GM21390 (cell line): Measurements from ENCODE around the gene MGST3.
"Not testable (repeated sequence)": the region's sequence is repeated elsewhere in the genome, so short reads cannot be mapped to it uniquely, and the experiment has no call there.

Experiments
- ATAC-seq: cut with Tn5 transposase; IDR thresholded peaks from one replicate; pipeline ENCODE4 v1.9.1; 2021; ENCODE audit not compliant: unreplicated experiment

The MGST3 gene

GRCh38 chr1:165630629-165631341 lies at the start of gene MGST3:
Gene MGST3, plus strand, starts transcription at chr1:165631234. Its CDS starts 18,614 bp downstream, at chr1:165649848.
- ATAC-seq, result peak; percentile 83

- ATAC-seq, result no peak
Observed at GRCh38 chr1:165581926-165582325, 49.1 kb upstream of the MGST3 start.

- no peak for ATAC-seq
Observed at GRCh38 chr1:165586398-165586797, 44.6 kb upstream of the MGST3 start.

- not testable (repeated sequence) for ATAC-seq
Observed at GRCh38 chr1:165591391-165591790, 39.6 kb upstream of the MGST3 start.

- no peak for ATAC-seq
Observed at GRCh38 chr1:165592945-165593823, 37.9 kb upstream of the MGST3 start.

- no peak for ATAC-seq
Observed at GRCh38 chr1:165595246-165595938, 35.6 kb upstream of the MGST3 start.

- peak; percentile 96 for ATAC-seq
Observed at GRCh38 chr1:165597883-165598675, 33.0 kb upstream of the MGST3 start.

GRCh38 chr1:165598676-165599059 lies 32.4 kb upstream of the MGST3 start:
- no peak for ATAC-seq

GRCh38 chr1:165600793-165601192 lies 30.2 kb upstream of the MGST3 start:
- no peak for ATAC-seq

GRCh38 chr1:165603810-165604209 lies 27.2 kb upstream of the MGST3 start:
- no peak for ATAC-seq

- ATAC-seq, result no peak
Observed at GRCh38 chr1:165605246-165605645, 25.8 kb upstream of the MGST3 start.

GRCh38 chr1:165606676-165607075 lies 24.4 kb upstream of the MGST3 start:
- ATAC-seq, result not testable (repeated sequence)

GRCh38 chr1:165610866-165611265 lies 20.2 kb upstream of the MGST3 start:
- no peak for ATAC-seq

- ATAC-seq, result no peak
Observed at GRCh38 chr1:165612062-165612461, 19.0 kb upstream of the MGST3 start.

- ATAC-seq, result no peak
Observed at GRCh38 chr1:165616054-165616612, 14.9 kb upstream of the MGST3 start.

- ATAC-seq, result no peak
Observed at GRCh38 chr1:165616987-165617546, 14.0 kb upstream of the MGST3 start.

GRCh38 chr1:165619647-165620151 lies 11.3 kb upstream of the MGST3 start:
- no peak for ATAC-seq

GRCh38 chr1:165623624-165624023 lies 7.4 kb upstream of the MGST3 start:
- no peak for ATAC-seq

- ATAC-seq, result no peak
Observed at GRCh38 chr1:165624441-165624840, 6.6 kb upstream of the MGST3 start.
